WTC11 (cell line): ENCODE results near the gene ACIN1. TPM values are rescaled to one million over a fixed set of nuclear protein-coding genes. Genes with fewer than 3 reads are reported as not detected.

Experiments
- ATAC-seq: fragments of 200-7000 bp; cut with Tn5 transposase; 2 replicates; pipeline ENCODE4 v1.10.0; 2021; ENCODE audit warnings: mild to moderate bottlenecking, moderate library complexity
- CTCF ChIA-PET: fragments of 300-600 bp; sonication (Branson Sonifier 250); formaldehyde crosslinking; loops from one replicate; lab custom pipeline; 2021; ENCODE audit warnings: antibody characterized with exemption; lab: Charles Lee
- POLR2A ChIA-PET: fragments of 350-600 bp; sonication (Branson Sonifier 250); formaldehyde crosslinking; loops from one replicate; lab custom pipeline; 2021; ENCODE audit warnings: antibody characterized with exemption; lab: Charles Lee
- DNase-seq: peaks from one replicate; pipeline ENCODE4 v3.0.0; 2021; ENCODE audit warnings: low spot score
- H3K27ac Mint-ChIP-seq: 2 replicates; pipeline ENCODE4 v1.8.0; 2021; ENCODE audit warnings: mixed read lengths
- H3K27me3 Mint-ChIP-seq: 2 replicates; pipeline ENCODE4 v1.8.0; 2021; ENCODE audit warnings: low read depth, mild to moderate bottlenecking, moderate library complexity, mixed read lengths
- H3K36me3 Mint-ChIP-seq: 2 replicates; pipeline ENCODE4 v1.8.0; 2021; ENCODE audit warnings: mixed read lengths
- H3K4me1 Mint-ChIP-seq: 2 replicates; pipeline ENCODE4 v1.8.0; 2022; ENCODE audit warnings: mixed read lengths
- H3K4me3 Mint-ChIP-seq: 2 replicates; pipeline ENCODE4 v1.8.0; 2021; ENCODE audit warnings: mild to moderate bottlenecking, moderate library complexity, mixed read lengths
- H3K9me3 Mint-ChIP-seq: 2 replicates; pipeline ENCODE4 v1.8.0; 2021; ENCODE audit warnings: mixed read lengths
- ARID4B ChIP-seq: sonication (generic); formaldehyde crosslinking; IDR thresholded peaks from 2 replicates; pipeline ENCODE4 v1.8.0; 2023; ENCODE audit warnings: missing genetic modification reagents, mild to moderate bottlenecking, borderline replicate concordance
- ATF2 ChIP-seq: sonication (generic); formaldehyde crosslinking; IDR thresholded peaks from 2 replicates; pipeline ENCODE4 v1.8.1; 2022; ENCODE audit warnings: low read depth, missing genetic modification reagents, borderline replicate concordance
- ETV6 ChIP-seq: sonication (generic); formaldehyde crosslinking; IDR thresholded peaks from 2 replicates; pipeline ENCODE4 v1.8.1; 2022; ENCODE audit warnings: mild to moderate bottlenecking, missing genetic modification reagents
- FOXP4 ChIP-seq: sonication (generic); formaldehyde crosslinking; IDR thresholded peaks from 2 replicates; pipeline ENCODE4 v1.8.0; 2022; ENCODE audit warnings: mild to moderate bottlenecking, missing genetic modification reagents
- KAT7 ChIP-seq: sonication (generic); formaldehyde crosslinking; IDR thresholded peaks from 2 replicates; pipeline ENCODE4 v1.8.1; 2023; ENCODE audit warnings: missing genetic modification reagents, mild to moderate bottlenecking, borderline replicate concordance
- MYBL2 ChIP-seq: sonication (generic); formaldehyde crosslinking; IDR thresholded peaks from 2 replicates; pipeline ENCODE4 v1.8.1; 2023; ENCODE audit warnings: mild to moderate bottlenecking, moderate library complexity, missing genetic modification reagents
- TEAD4 ChIP-seq: sonication (generic); formaldehyde crosslinking; IDR thresholded peaks from 2 replicates; pipeline ENCODE4 v1.8.0; 2022; ENCODE audit warnings: mild to moderate bottlenecking, missing genetic modification reagents
- ZBTB43 ChIP-seq: sonication (generic); formaldehyde crosslinking; IDR thresholded peaks from 2 replicates; pipeline ENCODE4 v1.8.1; 2023; ENCODE audit warnings: mild to moderate bottlenecking, missing genetic modification reagents
- total RNA-seq: library from RNA; stranded (reverse); gene quantifications from 3 replicates; pipeline ENCODE4 v1.2.3, GENCODE V29; 2021
- TF ChIP-seq, protein P1 (sequence below): sonication (generic); formaldehyde crosslinking; IDR thresholded peaks from 2 replicates; pipeline ENCODE4 v1.8.0; 2022; ENCODE audit warnings: mild to moderate bottlenecking, missing genetic modification reagents
- TF ChIP-seq, protein P2 (sequence below): sonication (generic); formaldehyde crosslinking; IDR thresholded peaks from 2 replicates; pipeline ENCODE4 v1.8.1; 2023; ENCODE audit warnings: mild to moderate bottlenecking, missing genetic modification reagents
- TF ChIP-seq, protein P3 (sequence below): fragments of 200-600 bp; IDR thresholded peaks from 2 replicates; pipeline ENCODE4 v1.8.0; 2022; ENCODE audit warnings: antibody characterized with exemption
- TF ChIP-seq, protein P4 (sequence below): sonication (generic); formaldehyde crosslinking; IDR thresholded peaks from 2 replicates; pipeline ENCODE4 v1.8.1; 2023; ENCODE audit warnings: mild to moderate bottlenecking, missing genetic modification reagents, moderate library complexity

ACIN1 gene
- total RNA-seq, 1 experiment from 2014 or later, result 229 TPM

- ATAC-seq (no peak), DNase-seq (no peak)
- Mint-ChIP-seq H3K27me3 (no peaks in the 10 kb centered on the region), H3K4me3 (no peak overlapping the region), H3K27ac (no peak overlapping the region), H3K4me1 (peaks cover 12% of the 10 kb centered on the region), H3K9me3 (no peaks in the 10 kb centered on the region), H3K36me3 (peaks cover 6% of the 10 kb centered on the region)
- CTCF ChIA-PET, result interaction anchor here (1.4 to 4.0 kb wide), 2 partner anchors 53 to 63 kb away, joined by 7 to 25 read pairs; no protein-coding TSS in a partner anchor
- POLR2A ChIA-PET, result interaction anchor here (0.6 kb wide), 1 partner anchor 26 kb away, joined by 4 read pairs; no protein-coding TSS in a partner anchor
- no peak for TF ChIP-seq KAT7 (CRISPR knock-in tag)
- TF ChIP-seq, protein P1, sequence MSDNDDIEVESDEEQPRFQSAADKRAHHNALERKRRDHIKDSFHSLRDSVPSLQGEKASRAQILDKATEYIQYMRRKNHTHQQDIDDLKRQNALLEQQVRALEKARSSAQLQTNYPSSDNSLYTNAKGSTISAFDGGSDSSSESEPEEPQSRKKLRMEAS (CRISPR knock-in tag), result no peak
- TF ChIP-seq TEAD4 (CRISPR knock-in tag), result no peak
- TF ChIP-seq, protein P2, sequence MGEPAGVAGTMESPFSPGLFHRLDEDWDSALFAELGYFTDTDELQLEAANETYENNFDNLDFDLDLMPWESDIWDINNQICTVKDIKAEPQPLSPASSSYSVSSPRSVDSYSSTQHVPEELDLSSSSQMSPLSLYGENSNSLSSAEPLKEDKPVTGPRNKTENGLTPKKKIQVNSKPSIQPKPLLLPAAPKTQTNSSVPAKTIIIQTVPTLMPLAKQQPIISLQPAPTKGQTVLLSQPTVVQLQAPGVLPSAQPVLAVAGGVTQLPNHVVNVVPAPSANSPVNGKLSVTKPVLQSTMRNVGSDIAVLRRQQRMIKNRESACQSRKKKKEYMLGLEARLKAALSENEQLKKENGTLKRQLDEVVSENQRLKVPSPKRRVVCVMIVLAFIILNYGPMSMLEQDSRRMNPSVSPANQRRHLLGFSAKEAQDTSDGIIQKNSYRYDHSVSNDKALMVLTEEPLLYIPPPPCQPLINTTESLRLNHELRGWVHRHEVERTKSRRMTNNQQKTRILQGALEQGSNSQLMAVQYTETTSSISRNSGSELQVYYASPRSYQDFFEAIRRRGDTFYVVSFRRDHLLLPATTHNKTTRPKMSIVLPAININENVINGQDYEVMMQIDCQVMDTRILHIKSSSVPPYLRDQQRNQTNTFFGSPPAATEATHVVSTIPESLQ, result no peak
- no peak for TF ChIP-seq ZBTB43 (CRISPR knock-in tag)
- TF ChIP-seq FOXP4 (CRISPR knock-in tag), result no peak
- TF ChIP-seq ARID4B (CRISPR knock-in tag), result no peak
- TF ChIP-seq MYBL2 (CRISPR knock-in tag), result no peak
- no peak for TF ChIP-seq ETV6 (CRISPR knock-in tag)
- TF ChIP-seq ATF2 (CRISPR knock-in tag), result no peak
- TF ChIP-seq, protein P3, sequence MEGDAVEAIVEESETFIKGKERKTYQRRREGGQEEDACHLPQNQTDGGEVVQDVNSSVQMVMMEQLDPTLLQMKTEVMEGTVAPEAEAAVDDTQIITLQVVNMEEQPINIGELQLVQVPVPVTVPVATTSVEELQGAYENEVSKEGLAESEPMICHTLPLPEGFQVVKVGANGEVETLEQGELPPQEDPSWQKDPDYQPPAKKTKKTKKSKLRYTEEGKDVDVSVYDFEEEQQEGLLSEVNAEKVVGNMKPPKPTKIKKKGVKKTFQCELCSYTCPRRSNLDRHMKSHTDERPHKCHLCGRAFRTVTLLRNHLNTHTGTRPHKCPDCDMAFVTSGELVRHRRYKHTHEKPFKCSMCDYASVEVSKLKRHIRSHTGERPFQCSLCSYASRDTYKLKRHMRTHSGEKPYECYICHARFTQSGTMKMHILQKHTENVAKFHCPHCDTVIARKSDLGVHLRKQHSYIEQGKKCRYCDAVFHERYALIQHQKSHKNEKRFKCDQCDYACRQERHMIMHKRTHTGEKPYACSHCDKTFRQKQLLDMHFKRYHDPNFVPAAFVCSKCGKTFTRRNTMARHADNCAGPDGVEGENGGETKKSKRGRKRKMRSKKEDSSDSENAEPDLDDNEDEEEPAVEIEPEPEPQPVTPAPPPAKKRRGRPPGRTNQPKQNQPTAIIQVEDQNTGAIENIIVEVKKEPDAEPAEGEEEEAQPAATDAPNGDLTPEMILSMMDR, result no peak
- TF ChIP-seq, protein P4, sequence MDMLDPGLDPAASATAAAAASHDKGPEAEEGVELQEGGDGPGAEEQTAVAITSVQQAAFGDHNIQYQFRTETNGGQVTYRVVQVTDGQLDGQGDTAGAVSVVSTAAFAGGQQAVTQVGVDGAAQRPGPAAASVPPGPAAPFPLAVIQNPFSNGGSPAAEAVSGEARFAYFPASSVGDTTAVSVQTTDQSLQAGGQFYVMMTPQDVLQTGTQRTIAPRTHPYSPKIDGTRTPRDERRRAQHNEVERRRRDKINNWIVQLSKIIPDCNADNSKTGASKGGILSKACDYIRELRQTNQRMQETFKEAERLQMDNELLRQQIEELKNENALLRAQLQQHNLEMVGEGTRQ (CRISPR knock-in tag), result no peak
Measured at GRCh38 chr14:23049011-23049410, 45.9 kb downstream of the ACIN1 start.
